Sigmoid colon (tissue), 7 donors: ENCODE results near the gene CBFA2T2. TPM values are rescaled to one million over a fixed set of nuclear protein-coding genes. Genes with fewer than 3 reads are reported as not detected.

Experiments used
- DNase-seq: peaks from one replicate; pipeline ENCODE4 v3.0.0-alpha.2; 2019
- H3K27ac ChIP-seq, 4 donors: fragments of 200-600 bp; sonication (generic); one replicate each; pipeline ENCODE4 v1.5.1; 2016 to 2019; ENCODE audit warnings: mild to moderate bottlenecking in 1 of 4
- H3K27me3 ChIP-seq, 3 donors: fragments of 200-600 bp; sonication (generic); one replicate each; pipeline ENCODE4 v1.5.1; 2019; ENCODE audit warnings: mild to moderate bottlenecking in 1 of 3
- H3K36me3 ChIP-seq, 4 donors: fragments of 200-600 bp; sonication (generic); one replicate each; pipeline ENCODE4 v1.5.1; 2016 to 2019
- H3K4me1 ChIP-seq, 4 donors: fragments of 200-600 bp; sonication (generic); one replicate each; pipeline ENCODE4 v1.5.1; 2017 to 2019
- H3K4me3 ChIP-seq, 4 donors: fragments of 200-600 bp; sonication (generic); one replicate each; pipeline ENCODE4 v1.5.1; 2017 to 2019; ENCODE audit warnings: mild to moderate bottlenecking in 2 of 4, moderate library complexity in 1 of 4
- H3K9me3 ChIP-seq, 4 donors: fragments of 200-600 bp in 3 of 4; sonication (generic) in 3 of 4; one replicate each; pipeline versions ENCODE4 v1.5.1 to v1.6.1; 2013 to 2019
- CTCF ChIP-seq, 4 experiments: fragments of 450-650 bp in 3 of 4; fragments of 200-600 bp in 1 of 4; IDR thresholded peaks; one replicate each; pipeline ENCODE4 v1.5.1; 2016 to 2019; ENCODE audit warnings: antibody characterized with exemption in 4 of 4, mild to moderate bottlenecking in 3 of 4, moderate library complexity in 2 of 4
- EP300 ChIP-seq, 4 donors: sonication (generic); formaldehyde crosslinking; IDR thresholded peaks; one replicate each; pipeline ENCODE4 v1.6.1; 2017; ENCODE audit warnings: antibody characterized with exemption in 4 of 4
- POLR2A ChIP-seq, 2 donors: fragments of 450-650 bp; IDR thresholded peaks; one replicate each; pipeline ENCODE4 v1.6.1; 2016; ENCODE audit warnings: antibody characterized with exemption in 2 of 2, mild to moderate bottlenecking in 2 of 2, moderate library complexity in 2 of 2
- POLR2AphosphoS5 ChIP-seq, 4 donors: sonication (generic); formaldehyde crosslinking; IDR thresholded peaks; one replicate each; pipeline ENCODE4 v1.6.1; 2017; ENCODE audit warnings: antibody characterized with exemption in 4 of 4
- WGBS, 2 donors: extraction: QIAGEN DNeasy Blood & Tissue Kit; methylation state at CpG; one replicate each; pipeline ENCODE4 v1.1.7; 2013; 5-methylcytosine and 5-hydroxymethylcytosine counted together
- intact Hi-C: fragments of 100-400 bp; cut with DNase I; formaldehyde crosslinking; loops from one replicate; pipeline ENCODE4 v1.15.1; 2023
- polyA plus RNA-seq, 3 donors: library from polyadenylated mRNA; stranded (reverse); fragments of 200-250 nt; gene quantifications; one replicate each; pipeline ENCODE4 v1.2.3, GENCODE V29; 2013
- total RNA-seq, 4 donors: library from RNA; depleted of rRNA; stranded (reverse); fragments of >200 nt; gene quantifications; one replicate each; pipeline ENCODE4 v1.1.0, GENCODE V29; 2016
- donor health status: healthy with polysubstance abuse.
- donor health status: Bipolar disorder and iron deficiency.
- donor health status: healthy.

CBFA2T2 gene
- total and polyA plus RNA-seq, 7 donors = 5.4 to 26.0 (median 17.1) TPM

- peak within 1 kb of the TSS; percentile 51 to 65 (median 62) for H3K27ac ChIP-seq
- peaks cover 0 to 19% (median 15%) of the 10 kb centered on the region in 4 donors for H3K4me1 ChIP-seq
- intact Hi-C loops = loop anchor here (5.0 kb wide), 1 partner anchor 46 kb away; the partner anchor contains the start of gene ZNF341
Observed at GRCh38 chr20:33686100-33686983, 196.4 kb downstream of the CBFA2T2 start, which contains the start of gene E2F1. TSS of gene E2F1 (minus strand) at chr20:33686385. CDS start at chr20:33686264, 121 bp downstream.

GRCh38 chr20:33686984-33687366 lies 197.1 kb downstream of the CBFA2T2 start:
- Histone ChIP-seq H3K4me3 (peak overlapping the region in 2 of 4 donors; percentile 50 to 51), H3K4me1 (peaks cover 0 to 19% (median 15%) of the 10 kb centered on the region in 4 donors), H3K27ac (peak overlapping the region; percentile 46 to 65 (median 62)), H3K36me3 (no peaks in the 10 kb centered on the region), H3K9me3 (no peaks in the 10 kb centered on the region), H3K27me3 (no peaks in the 10 kb centered on the region)
- WGBS, 2 donors = 69 to 80% methylated on average over 14 of the region's 14 CpGs
- TF ChIP-seq POLR2A (IDR thresholded peaks at IDR 0.05) (no peak), EP300 (IDR thresholded peaks at IDR 0.05) (no peak), POLR2AphosphoS5 (IDR thresholded peaks at IDR 0.05) (no peak), CTCF (IDR thresholded peaks at IDR 0.05) (no peak)
- no peak for DNase-seq
- intact Hi-C loops = loop anchor here (5.0 kb wide), 1 partner anchor 45 kb away; the partner anchor contains the start of gene ZNF341

More at GRCh38 chr20:33686100-33686983, 196.4 kb downstream of the CBFA2T2 start, which contains the start of gene E2F1:
- TF ChIP-seq CTCF (IDR thresholded peaks at IDR 0.05) (peak in 2 of 4 experiments; percentile 30 to 47), POLR2AphosphoS5 (IDR thresholded peaks at IDR 0.05) (peak in 1 of 4 donors; percentile 55), POLR2A (IDR thresholded peaks at IDR 0.05) (no peak)
- DNase-seq = peak; percentile 97
- no peaks in the 10 kb centered on the region for H3K36me3 ChIP-seq
- no peaks in the 10 kb centered on the region for H3K9me3 ChIP-seq
- WGBS, 2 donors = 1 to 2% methylated on average over 101 of the region's 101 CpGs
- no peaks in the 10 kb centered on the region for H3K27me3 ChIP-seq
- H3K4me3 ChIP-seq = peak within 1 kb of the TSS in 3 of 4 donors; percentile 44 to 51 (median 50)

- no peak for DNase-seq
- Histone ChIP-seq H3K27me3 (no peaks in the 10 kb centered on the region), H3K4me3 (no peak overlapping the region), H3K27ac (peak overlapping the region in 1 of 4 donors; percentile 65), H3K9me3 (no peaks in the 10 kb centered on the region), H3K4me1 (peaks cover 0 to 19% (median 15%) of the 10 kb centered on the region in 4 donors), H3K36me3 (no peaks in the 10 kb centered on the region)
- TF ChIP-seq EP300 (IDR thresholded peaks at IDR 0.05) (no peak), POLR2A (IDR thresholded peaks at IDR 0.05) (no peak), POLR2AphosphoS5 (IDR thresholded peaks at IDR 0.05) (no peak), CTCF (IDR thresholded peaks at IDR 0.05) (no peak)
- 85 to 88% methylated on average over 8 of the region's 8 CpGs for whole genome bisulfite sequencing, 2 donors
- intact Hi-C loops = loop anchor here (5.0 kb wide), 1 partner anchor 45 kb away; the partner anchor contains the start of gene ZNF341
Observed at GRCh38 chr20:33687370-33687915, 197.5 kb downstream of the CBFA2T2 start.

- TF ChIP-seq EP300 (IDR thresholded peaks at IDR 0.05) (no peak), CTCF (IDR thresholded peaks at IDR 0.05) (no peak), POLR2A (IDR thresholded peaks at IDR 0.05) (no peak), POLR2AphosphoS5 (IDR thresholded peaks at IDR 0.05) (no peak)
- H3K4me1 ChIP-seq = peaks cover 0 to 19% (median 15%) of the 10 kb centered on the region in 4 donors
- no peak overlapping the region for H3K4me3 ChIP-seq
- no peak for DNase-seq
- intact Hi-C loops = loop anchor here (5.0 kb wide), 1 partner anchor 44 kb away; the partner anchor contains the start of gene ZNF341
- no peaks in the 10 kb centered on the region for H3K27me3 ChIP-seq
- WGBS, 2 donors = 91 to 94% methylated on average over 3 of the region's 3 CpGs
- no peak overlapping the region for H3K27ac ChIP-seq
- H3K9me3 ChIP-seq = no peaks in the 10 kb centered on the region
- no peaks in the 10 kb centered on the region for H3K36me3 ChIP-seq
Observed at GRCh38 chr20:33687993-33688937, 198.4 kb downstream of the CBFA2T2 start.
